Memory B cell (primary cell): ENCODE results near the gene B9D2.
"Not testable (repeated sequence)": the region's sequence is repeated elsewhere in the genome, so short reads cannot be mapped to it uniquely, and the experiment has no call there.

Experiments used
- ATAC-seq: fragments of 150-1000 bp; cut with Tn5 transposase; 2 replicates; pipeline ENCODE4 v1.10.0; 2021; ENCODE audit warnings: low read depth, mild to moderate bottlenecking, moderate library complexity
- DNase-seq, 2 donors: peaks; one replicate each; pipeline ENCODE4 v3.0.0; 2022; ENCODE audit warnings: low spot score in 2 of 2
- H3K27ac Mint-ChIP-seq: one replicate; pipeline ENCODE4 v1.8.0; 2022; ENCODE audit warnings: mild to moderate bottlenecking, moderate library complexity, mixed read lengths
- H3K27me3 Mint-ChIP-seq: one replicate; pipeline ENCODE4 v1.8.0; 2022; ENCODE audit warnings: mixed read lengths
- H3K36me3 Mint-ChIP-seq: one replicate; pipeline ENCODE4 v1.8.0; 2022; ENCODE audit warnings: mild to moderate bottlenecking, mixed read lengths
- H3K4me1 Mint-ChIP-seq: one replicate; pipeline ENCODE4 v1.8.0; 2022; ENCODE audit warnings: mixed read lengths
- H3K4me3 Mint-ChIP-seq: one replicate; pipeline ENCODE4 v1.8.0; 2022; ENCODE audit warnings: mild to moderate bottlenecking, moderate library complexity, mixed read lengths
- H3K9me3 Mint-ChIP-seq: one replicate; pipeline ENCODE4 v1.8.0; 2022; ENCODE audit warnings: mixed read lengths

The B9D2 gene

DNA sequence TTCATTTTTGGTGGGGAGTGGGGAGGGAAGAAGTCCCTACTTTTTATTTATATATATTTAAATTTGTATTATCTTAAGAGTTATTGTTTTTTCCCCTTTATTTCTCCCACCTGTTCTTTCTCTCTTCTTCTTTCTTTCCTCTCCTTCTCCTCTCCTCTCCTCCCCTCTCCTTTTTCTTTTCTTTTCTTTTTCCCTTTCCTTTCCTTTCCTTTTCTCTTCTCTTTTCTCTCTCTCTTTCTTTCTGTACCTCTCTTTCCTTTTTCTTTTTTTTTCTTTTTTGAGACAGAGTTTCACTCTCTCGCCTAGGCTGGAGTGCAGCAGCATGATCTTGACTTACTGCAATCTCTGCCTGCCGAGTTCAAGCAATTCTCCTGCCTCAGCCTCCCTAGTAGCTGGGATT lies 35.6 kb upstream of the B9D2 start:
- Mint-ChIP-seq H3K4me3 (peak overlapping the region; percentile 19), H3K27me3 (no peaks in the 10 kb centered on the region), H3K9me3 (no peaks in the 10 kb centered on the region), H3K4me1 (peaks cover 31% of the 10 kb centered on the region), H3K27ac (no peak overlapping the region), H3K36me3 (peaks cover 7% of the 10 kb centered on the region)
- DNase-seq (no peak), ATAC-seq (no peak)

DNA sequence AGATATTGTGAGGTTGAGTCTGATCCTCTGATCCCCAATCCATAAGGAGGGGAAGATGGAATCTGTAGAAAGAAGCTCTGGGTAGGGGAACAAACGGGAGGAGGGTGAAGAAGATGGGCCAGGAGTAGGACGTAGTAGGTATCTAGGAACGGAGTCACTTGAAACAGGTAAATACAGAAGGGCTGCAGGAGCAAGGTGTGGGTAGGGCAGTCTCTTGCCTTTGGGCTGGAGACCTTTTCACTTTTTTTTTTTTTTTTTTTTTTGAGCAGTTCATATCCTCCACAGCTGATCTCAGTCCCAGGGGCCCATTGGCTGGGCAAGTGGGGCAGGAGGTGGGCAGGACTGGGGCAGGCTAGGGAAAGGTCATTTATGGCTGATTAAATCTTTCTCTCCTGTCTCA lies 35.1 kb upstream of the B9D2 start:
- H3K36me3 Mint-ChIP-seq = peaks cover 7% of the 10 kb centered on the region
- peak overlapping the region; percentile 100 for H3K27ac Mint-ChIP-seq
- ATAC-seq (no peak), DNase-seq (no peak)
- H3K27me3 Mint-ChIP-seq = no peaks in the 10 kb centered on the region
- H3K4me3 Mint-ChIP-seq = peak overlapping the region; percentile 99
- H3K9me3 Mint-ChIP-seq = no peaks in the 10 kb centered on the region
- peaks cover 31% of the 10 kb centered on the region for H3K4me1 Mint-ChIP-seq

DNA sequence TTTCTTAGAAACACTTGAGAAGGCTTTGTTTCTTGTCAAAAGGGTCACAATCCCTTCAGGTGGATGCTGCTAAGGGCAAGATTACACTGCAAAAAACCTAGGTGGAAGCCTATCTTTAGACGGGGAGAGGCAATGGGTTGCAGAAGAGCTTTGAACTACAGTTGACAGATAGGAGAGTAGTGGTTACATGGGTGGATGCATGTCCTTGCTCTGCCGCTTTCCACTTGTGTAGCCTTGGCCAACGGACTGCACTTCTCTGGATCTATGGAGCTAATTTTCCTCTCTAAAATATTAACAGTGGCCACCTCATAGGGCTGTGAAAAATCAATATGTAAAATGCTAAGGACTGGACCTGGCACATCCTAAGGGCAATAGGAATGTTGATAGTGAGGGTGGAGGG lies 34.6 kb upstream of the B9D2 start:
- peaks cover 31% of the 10 kb centered on the region for H3K4me1 Mint-ChIP-seq
- peak overlapping the region; percentile 100 for H3K27ac Mint-ChIP-seq

DNA sequence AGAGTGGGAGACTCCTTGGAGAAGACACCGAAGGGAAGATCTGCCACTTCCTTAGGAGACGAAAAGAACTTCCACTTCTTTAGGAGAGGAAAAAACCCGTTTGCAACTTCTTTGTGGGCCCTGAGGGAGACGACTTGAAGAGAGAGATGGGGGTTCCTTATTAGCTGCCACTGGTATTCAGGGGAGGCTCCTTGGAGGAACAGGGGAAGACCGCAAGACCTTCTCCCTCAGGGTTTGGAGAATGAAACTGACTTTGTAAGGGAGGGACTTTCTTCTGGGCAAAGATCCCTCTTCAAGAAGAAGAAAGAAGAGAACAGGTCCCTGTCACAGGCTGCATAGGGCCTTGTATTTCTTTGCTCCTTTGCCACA lies 34.1 kb upstream of the B9D2 start:
- H3K27ac Mint-ChIP-seq = peak overlapping the region; percentile 100
- H3K4me3 Mint-ChIP-seq = peak overlapping the region; percentile 99
- peaks cover 31% of the 10 kb centered on the region for H3K4me1 Mint-ChIP-seq
- no peak for DNase-seq
- H3K27me3 Mint-ChIP-seq = no peaks in the 10 kb centered on the region
- no peak for ATAC-seq
- H3K9me3 Mint-ChIP-seq = no peaks in the 10 kb centered on the region
- H3K36me3 Mint-ChIP-seq = peaks cover 9% of the 10 kb centered on the region

More for the DNA sequence above, 34.6 kb upstream of the B9D2 start:
- DNase-seq (no peak), ATAC-seq (no peak)
- peak overlapping the region; percentile 99 for H3K4me3 Mint-ChIP-seq
- H3K36me3 Mint-ChIP-seq = peaks cover 9% of the 10 kb centered on the region
- H3K27me3 Mint-ChIP-seq = no peaks in the 10 kb centered on the region
- no peaks in the 10 kb centered on the region for H3K9me3 Mint-ChIP-seq

DNA sequence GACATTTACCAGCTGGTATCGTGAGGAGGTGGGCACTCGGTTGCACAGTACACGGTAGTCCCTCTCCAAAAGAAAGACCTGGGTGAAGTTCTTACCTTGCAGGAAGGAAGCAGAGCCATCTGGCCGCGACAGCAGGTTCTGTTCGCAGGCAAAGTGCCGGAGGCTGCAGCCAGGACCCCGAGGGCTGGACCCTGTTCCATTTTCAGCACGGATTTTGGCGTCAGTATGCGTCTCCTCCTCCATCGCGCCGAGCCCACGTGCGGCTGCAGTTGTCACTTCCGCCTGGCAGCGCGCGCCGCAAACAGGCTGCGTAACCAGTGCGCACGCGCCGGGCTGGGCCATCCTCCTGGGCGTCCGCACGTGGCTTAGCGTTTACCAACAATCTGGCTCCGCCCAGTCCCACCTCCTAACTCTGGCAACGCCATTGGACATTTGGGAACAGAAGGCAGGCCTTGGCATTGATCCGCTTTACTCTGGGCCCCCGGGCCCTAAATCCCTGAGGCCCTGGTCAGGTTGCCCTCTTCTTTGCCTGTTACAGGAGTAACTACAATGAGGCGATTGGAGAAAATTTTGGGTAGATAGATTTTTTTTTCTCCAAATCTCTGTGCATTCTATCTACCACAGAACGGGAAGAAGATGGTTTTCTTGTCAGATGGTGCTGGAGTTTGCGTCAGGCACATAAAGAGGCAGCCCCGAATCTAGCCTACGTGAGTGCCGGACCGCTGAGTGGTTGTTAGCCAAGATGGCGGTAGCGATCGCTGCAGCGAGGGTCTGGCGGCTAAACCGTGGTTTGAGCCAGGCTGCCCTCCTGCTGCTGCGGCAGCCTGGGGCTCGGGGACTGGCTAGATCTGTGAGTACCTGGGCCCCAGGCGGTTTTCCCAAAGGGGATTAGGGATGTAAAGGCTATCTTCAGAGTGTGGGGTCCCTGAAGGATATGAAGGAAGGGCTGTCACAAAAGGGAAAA lies 33.4 kb upstream of the B9D2 start, which contains the start of the genes BCKDHA and EXOSC5:
BCKDHA (plus strand) TSS at position 733 of the 964 bp plus-strand sequence; CDS start at position 743, 10 bp downstream.
EXOSC5 (minus strand) TSS at position 274 of the 964 bp plus-strand sequence; CDS start at position 243, 31 bp downstream.
- no peaks in the 10 kb centered on the region for H3K27me3 Mint-ChIP-seq
- peaks cover 12% of the 10 kb centered on the region for H3K36me3 Mint-ChIP-seq
- ATAC-seq (peak; percentile 97), DNase-seq (peak; percentile 89 to 97)
- peak within 1 kb of the TSS; percentile 99 for H3K4me3 Mint-ChIP-seq
- peak within 1 kb of the TSS; percentile 100 for H3K27ac Mint-ChIP-seq
- H3K9me3 Mint-ChIP-seq = no peaks in the 10 kb centered on the region
- peaks cover 31% of the 10 kb centered on the region for H3K4me1 Mint-ChIP-seq

DNA sequence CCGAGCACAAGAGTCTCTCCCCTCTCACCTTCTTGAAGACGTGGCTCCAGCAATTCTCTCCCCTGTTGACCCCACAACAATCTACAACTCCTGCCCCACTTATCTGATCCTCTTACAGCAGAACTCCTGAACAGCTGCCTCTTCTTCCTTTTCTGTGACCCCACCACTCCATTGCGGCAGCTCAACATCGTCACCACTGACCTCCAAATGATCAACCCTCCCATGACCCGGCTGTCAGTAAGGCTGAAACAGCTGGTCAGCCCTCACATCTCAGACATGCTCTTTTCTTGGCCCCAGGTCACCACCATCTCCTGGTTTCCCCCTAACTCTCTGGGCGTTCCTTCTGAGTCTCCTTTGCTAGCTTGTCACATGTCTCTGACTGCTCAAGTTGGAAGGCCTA lies 31.4 kb upstream of the B9D2 start:
- peaks cover 16% of the 10 kb centered on the region for H3K36me3 Mint-ChIP-seq
- no peaks in the 10 kb centered on the region for H3K9me3 Mint-ChIP-seq
- ATAC-seq = no peak

DNA sequence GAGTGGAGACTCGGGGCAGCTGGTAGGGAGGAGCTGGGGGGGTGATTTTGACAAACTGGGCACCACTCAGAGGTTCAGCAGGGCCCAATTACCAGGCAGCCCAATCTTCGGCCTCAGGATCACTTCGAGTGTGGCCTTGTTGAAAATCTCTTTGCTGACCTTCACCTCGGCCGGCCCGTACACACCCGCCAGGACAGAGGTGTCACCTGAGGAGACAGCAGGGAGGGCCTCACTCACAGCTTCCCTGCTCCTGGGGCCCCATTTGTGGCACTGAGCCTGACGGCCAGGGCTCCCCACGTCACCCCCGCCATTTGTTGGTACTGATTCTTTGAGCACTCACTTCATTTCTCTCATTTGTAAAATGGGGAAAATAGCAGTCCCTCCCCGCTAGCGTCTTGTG lies 28.8 kb upstream of the B9D2 start:
- H3K4me1 Mint-ChIP-seq = peaks cover 14% of the 10 kb centered on the region
- DNase-seq = no peak
- H3K9me3 Mint-ChIP-seq = no peaks in the 10 kb centered on the region
- H3K36me3 Mint-ChIP-seq = peaks cover 20% of the 10 kb centered on the region
- no peak overlapping the region for H3K27ac Mint-ChIP-seq
- H3K27me3 Mint-ChIP-seq = no peaks in the 10 kb centered on the region
- no peak overlapping the region for H3K4me3 Mint-ChIP-seq
- ATAC-seq = no peak

More for the DNA sequence above, 31.4 kb upstream of the B9D2 start:
- Mint-ChIP-seq H3K4me1 (peaks cover 27% of the 10 kb centered on the region), H3K27me3 (no peaks in the 10 kb centered on the region), H3K4me3 (peak overlapping the region; percentile 80), H3K27ac (no peak overlapping the region)
- no peak for DNase-seq

DNA sequence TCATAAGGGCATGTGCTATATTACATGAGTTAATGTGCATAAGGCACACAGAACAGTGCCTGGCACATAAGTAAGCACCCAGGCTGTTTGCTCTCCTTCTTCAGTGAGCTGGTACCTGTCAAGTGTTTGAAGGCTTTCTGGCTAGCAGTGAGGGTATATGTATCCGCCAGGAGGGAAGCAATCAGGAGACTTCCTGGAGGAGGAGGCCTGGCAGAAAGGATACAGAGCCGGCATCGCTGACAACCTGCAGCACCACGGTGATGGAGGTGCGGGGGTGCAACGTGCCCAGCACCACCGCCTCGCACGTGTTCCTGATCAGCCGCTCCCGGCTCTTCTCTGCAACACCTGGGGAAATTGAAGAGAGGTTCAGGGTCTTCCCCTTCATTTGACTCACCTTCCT lies 27.7 kb upstream of the B9D2 start:
- Mint-ChIP-seq H3K4me3 (no peak overlapping the region), H3K27ac (no peak overlapping the region), H3K27me3 (no peaks in the 10 kb centered on the region), H3K9me3 (no peaks in the 10 kb centered on the region), H3K36me3 (peaks cover 20% of the 10 kb centered on the region), H3K4me1 (peaks cover 10% of the 10 kb centered on the region)
- DNase-seq (no peak), ATAC-seq (no peak)

DNA sequence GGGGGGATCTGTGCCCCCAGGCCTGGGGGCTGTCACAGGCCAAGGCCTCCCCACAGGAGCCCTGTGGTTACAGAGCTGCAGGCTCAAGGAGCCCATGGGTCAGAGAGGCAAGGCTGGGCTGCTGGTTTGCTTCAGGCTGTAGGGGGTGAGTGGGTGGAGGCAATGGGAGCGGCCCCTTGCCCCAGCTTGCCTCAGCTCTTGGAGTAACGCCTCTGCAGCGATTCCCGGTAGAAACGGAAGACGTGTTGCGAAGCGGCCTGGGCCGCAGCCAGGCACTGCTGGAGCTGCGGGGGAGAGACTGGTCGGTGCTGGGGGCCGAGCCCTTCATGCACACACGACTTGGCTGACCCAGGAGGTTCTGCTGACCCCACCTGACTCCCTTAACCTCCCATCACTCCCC lies 22.5 kb upstream of the B9D2 start:
- Mint-ChIP-seq H3K27ac (no peak overlapping the region), H3K4me3 (no peak overlapping the region), H3K9me3 (no peaks in the 10 kb centered on the region), H3K4me1 (no peaks in the 10 kb centered on the region), H3K36me3 (peaks cover 15% of the 10 kb centered on the region), H3K27me3 (no peaks in the 10 kb centered on the region)
- ATAC-seq = no peak
- DNase-seq = no peak

DNA sequence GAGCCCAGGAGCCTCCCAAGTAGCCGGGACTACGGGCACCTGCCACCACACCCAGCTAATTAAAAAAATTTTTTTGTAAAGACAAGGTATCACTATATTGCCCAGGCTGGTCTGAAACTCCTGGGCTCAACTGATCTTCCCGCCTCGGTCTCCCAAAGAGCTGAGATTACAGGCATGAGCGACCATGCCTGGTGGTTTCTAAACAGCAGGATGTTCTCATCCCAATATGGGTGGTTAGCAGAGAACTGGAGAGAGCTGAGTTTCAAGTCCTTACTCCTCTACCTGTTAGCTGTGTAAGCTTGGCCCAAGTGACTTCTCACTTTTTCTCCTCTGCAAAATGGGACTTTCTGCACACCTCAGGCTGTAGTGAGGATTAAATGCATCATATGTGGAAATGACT lies 20.4 kb upstream of the B9D2 start:
- Mint-ChIP-seq H3K4me3 (no peak overlapping the region), H3K4me1 (no peaks in the 10 kb centered on the region), H3K27ac (no peak overlapping the region), H3K27me3 (no peaks in the 10 kb centered on the region), H3K36me3 (peaks cover 10% of the 10 kb centered on the region), H3K9me3 (no peaks in the 10 kb centered on the region)
- ATAC-seq (no peak), DNase-seq (no peak)

DNA sequence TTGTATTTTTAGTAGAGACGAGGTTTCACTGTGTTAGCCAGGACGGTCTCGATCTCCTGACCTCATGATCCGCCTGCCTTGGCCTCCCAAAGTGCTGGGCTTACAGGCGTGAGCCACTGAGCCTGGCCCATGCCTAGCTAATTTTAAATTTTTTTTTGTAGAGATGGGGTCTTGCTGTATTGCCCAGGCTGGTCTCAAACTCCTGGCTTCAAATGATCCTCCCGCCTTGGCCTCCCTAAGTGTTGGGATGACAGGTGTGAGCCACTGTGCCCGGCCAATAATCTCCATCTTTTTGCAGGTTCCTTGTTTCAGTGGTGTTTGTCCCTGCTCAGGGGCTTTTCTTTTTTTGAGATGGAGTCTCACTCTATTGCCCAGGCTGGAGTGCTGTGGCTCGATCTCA lies 17.6 kb upstream of the B9D2 start:
- H3K27me3 Mint-ChIP-seq, H3K9me3 Mint-ChIP-seq, DNase-seq, ATAC-seq, H3K27ac Mint-ChIP-seq, H3K4me3 Mint-ChIP-seq, H3K36me3 Mint-ChIP-seq: not testable (repeated sequence)
- peaks cover 12% of the 10 kb centered on the region for H3K4me1 Mint-ChIP-seq

DNA sequence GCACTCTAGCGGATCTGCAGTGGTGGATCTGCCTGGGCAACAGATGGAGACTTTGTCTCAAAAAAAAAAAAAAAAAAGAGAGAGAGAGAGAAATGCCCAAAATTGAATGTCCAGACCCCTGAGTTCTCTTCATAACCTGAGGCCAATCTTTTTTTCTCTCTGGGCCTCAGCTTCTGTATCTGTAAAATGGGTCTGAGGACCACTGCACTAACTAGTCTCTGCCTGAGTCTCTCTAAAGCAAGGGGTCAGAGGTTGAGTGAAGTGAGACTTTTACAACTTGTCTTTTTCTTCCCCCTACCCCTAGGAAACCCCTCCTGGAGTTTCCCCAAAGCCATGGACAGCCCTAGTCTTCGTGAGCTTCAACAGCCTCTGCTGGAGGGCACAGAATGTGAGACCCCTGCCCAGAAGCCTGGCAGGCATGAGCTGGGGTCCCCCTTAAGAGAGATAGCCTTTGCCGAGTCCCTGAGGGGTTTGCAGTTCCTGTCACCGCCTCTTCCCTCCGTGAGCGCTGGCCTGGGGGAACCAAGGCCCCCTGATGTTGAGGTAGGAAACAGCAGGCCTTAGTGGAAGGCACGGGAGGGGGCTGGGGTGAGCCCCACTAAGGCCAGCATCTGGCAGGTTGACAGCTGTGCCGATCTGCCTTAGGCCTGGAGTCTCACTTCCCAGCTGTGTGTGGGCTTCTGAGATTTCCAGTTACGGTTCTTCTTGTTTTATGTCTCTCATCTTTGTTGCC lies 14.2 kb upstream of the B9D2 start:
- Mint-ChIP-seq H3K27me3 (peaks cover 2% of the 10 kb centered on the region), H3K4me3 (no peak overlapping the region), H3K4me1 (peaks cover 17% of the 10 kb centered on the region), H3K27ac (no peak overlapping the region), H3K36me3 (peaks cover 6% of the 10 kb centered on the region), H3K9me3 (no peaks in the 10 kb centered on the region)
- peak; percentile 88 for ATAC-seq
- DNase-seq = no peak

DNA sequence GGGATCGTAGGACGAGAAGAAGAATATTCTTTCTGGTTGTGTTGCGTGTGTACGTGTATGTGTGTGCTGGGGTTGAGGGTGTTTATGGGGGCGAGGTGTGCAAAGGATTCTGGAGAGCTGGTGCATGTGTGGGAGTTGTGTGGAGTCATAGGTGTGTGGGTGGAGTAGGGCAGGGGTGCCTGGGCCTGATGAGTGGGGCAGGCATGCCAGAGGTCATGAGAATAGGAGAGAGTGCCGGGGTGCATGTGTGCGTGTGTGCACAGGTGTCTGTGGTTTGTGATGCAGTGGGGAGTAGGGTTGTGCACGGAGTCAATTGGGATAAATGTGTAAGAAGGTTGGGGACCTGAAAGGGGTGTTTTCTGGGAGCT lies 13.0 kb upstream of the B9D2 start:
- Mint-ChIP-seq H3K4me1 (peaks cover 17% of the 10 kb centered on the region), H3K9me3 (no peaks in the 10 kb centered on the region), H3K36me3 (peaks cover 1% of the 10 kb centered on the region), H3K4me3 (peak overlapping the region; percentile 69), H3K27me3 (peaks cover 2% of the 10 kb centered on the region), H3K27ac (no peak overlapping the region)
- DNase-seq = no peak
- ATAC-seq = no peak

DNA sequence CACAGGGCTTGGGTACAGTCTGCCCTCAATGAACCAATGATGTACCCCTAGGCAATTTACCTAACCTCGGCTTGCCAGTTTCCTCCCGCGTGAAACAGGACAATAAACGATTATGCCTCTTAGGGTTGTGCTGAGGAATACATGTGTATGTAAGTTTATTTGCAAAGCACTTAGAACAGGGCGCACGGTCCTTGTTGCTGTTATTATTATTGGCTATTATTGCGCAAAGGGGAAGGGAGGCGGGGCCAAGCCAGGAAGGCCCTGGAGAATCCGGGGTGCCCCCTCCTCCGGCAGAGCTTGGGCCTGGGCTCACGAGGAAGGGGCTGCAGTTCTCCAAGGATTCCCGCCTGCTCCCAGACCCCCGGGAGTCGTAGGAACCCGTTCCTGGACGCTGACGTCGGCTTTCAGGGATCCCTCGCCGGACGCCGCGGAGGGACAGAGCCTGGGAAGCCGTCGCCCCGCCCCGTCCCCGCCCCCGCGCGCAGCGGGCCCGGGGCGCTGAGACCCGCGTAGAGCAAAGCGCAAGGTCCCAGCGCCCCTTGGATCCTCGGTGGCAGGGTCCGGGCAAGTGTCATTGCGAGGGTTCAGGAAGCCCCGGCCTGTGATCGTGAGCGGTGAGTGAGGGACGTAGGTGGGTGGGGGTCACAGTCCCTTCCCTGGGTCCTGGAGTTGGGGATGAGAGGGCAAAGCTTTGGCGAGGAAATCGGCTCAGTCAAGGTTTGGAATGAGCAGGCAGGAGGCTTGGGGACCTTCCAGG lies 12.5 kb upstream of the B9D2 start, which contains the start of gene TMEM91:
TMEM91 (plus strand) TSS at position 293 of the 757 bp plus-strand sequence. CDS start 1,777 bp downstream, outside the sequence.
- no peak for DNase-seq
- Mint-ChIP-seq H3K9me3 (no peaks in the 10 kb centered on the region), H3K27ac (no peak within 1 kb of the TSS), H3K4me3 (peak within 1 kb of the TSS; percentile 73), H3K27me3 (peaks cover 2% of the 10 kb centered on the region), H3K4me1 (peaks cover 17% of the 10 kb centered on the region), H3K36me3 (peaks cover 1% of the 10 kb centered on the region)
- ATAC-seq = peak; percentile 30
